ENCODE measurements around the gene CDK3.
A peak's percentile ranks its signal among the peaks of the same experiment; 100 is the strongest.
"Not testable (repeated sequence)": the region's sequence is repeated elsewhere in the genome, so short reads cannot be mapped to it uniquely, and the experiment has no call there.

CDK3 gene

DNA sequence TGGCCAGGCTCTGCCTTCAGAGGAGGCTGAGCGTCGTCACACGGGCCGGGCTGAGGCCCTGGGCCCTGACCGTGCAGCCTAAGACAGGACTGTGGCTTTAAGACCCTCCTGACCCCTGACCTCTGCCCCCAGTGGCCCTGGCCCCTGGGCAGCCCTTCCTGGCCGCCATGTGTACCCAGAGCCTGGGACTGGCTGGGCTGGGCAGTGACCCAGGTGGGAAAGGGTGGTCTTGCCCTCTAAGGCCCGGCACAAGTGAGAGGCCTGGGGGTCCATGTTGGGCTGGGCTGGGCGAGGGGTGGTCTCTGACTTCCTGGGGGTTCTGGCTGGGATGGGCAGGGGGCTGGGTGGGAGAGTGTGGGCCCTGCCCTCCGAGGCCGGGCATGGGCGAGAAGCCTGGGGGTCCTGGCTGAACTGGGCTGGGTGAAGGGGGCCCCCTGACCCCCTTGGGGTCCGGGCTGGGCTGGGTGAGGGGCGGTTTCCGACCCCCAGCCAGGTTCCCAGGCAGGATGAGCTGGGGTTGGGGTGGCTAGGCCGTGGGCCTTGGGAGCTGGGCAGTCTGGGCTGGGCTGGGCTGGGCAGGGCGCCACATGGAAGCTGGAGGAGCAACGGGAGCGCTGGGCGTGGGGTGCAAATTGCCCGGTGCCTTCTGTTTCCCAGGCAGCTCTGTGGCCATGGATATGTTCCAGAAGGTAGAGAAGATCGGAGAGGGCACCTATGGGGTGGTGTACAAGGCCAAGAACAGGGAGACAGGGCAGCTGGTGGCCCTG, at the start of gene CDK3:
CDK3 (plus strand) TSS at position 101 of the 767 bp plus-strand sequence; CDS start at position 672, 571 bp downstream.
- DNase-seq = no peak

DNA sequence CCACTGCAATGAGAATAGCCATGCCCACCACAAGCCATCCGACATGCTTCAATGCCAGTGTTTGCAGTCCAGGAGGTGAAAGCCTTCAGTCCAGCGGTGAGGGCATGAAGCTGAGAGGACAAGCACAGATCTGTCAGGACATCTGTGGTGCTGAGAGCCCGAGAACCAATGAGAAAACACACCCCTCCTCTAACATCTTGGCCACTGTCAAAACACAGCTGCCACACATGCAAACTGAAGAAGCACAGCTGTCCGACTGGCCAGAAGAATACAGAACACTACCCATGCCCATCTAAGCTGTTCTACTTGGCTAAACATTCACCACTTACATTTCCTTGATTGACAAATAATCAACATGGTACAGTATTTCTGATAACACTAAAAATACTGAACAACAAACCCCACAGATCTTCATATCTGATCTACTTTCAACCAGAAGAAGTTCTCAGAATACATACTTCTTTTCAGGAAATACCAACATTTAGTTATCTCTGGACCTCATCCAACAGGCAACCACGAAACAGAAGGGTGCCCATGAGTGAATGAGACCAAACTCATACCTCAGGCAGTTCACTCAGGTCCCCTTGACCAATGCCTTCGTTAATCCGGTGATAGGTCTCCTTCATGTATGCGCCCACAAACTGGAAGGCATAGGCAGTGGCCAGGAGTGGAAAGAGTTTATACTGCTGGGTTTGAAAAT, 49.6 kb upstream of the CDK3 start:
- peak; percentile 3 for DNase-seq

DNA sequence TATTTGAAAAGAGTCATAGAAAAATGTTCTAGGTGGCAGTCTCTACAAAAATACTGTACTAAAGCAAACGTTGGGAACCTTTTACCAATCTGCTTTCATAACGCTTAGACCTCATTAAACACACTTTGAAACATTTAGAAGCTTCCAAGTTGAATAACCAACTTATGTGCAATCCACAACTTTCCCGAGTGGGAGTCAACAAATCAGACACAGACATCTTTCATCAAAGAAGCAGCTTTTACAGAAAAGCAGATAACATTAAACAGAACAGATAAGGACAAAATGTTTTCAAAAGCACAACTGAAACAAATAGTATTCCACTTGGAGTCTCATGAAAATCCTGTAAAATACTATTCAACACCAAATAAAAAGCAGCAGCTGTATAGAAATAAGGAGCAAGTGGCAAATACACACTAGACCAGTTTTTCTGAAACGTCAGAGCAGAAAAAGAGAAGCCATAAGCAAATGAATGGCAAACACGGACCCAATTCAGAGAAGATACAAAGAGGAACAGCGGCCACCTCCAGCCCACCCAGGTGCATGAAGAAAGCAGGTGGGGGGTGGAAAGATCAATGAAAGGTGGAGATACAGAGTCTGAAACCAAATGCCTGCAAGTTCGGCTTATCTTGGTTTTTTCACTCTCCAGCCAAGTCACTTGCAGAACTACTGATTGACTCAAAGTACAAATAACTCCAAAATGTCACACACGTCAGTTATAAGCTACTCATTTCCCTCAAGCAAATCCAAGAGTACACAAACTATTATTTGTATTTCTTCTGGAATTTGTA, 41.4 kb upstream of the CDK3 start:
- no peak for DNase-seq

DNA sequence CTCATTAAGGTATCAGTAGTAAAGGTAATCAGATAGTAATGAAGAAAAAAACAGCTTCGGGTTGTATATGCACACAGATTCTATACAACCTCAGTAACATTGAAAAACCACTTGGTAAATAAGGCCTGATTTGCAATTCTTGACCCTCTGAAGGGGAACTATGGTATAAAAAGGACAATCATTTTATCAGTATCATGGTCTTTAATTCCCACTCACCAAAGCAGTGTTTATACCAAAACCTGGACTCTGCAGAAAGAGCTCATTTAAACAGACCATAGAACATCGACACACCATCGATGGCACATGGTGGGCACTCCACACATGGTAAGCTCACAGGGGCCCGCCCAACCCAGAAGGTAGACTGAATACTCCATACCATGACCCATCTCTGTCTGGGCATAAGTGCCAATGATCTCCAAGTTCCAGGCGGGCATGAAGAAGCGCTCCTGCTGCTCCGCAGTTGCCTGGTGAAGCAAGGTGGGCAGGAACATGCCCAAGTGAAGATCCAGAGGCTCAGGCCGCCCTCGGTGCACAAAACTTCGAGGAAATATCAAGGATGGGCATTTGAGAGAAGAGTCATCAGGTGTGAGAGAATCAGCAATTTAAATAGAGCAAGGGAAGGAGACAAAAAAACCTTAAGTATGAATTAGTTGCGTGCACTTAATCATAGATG, 40.7 kb upstream of the CDK3 start:
- no peak for DNase-seq

DNA sequence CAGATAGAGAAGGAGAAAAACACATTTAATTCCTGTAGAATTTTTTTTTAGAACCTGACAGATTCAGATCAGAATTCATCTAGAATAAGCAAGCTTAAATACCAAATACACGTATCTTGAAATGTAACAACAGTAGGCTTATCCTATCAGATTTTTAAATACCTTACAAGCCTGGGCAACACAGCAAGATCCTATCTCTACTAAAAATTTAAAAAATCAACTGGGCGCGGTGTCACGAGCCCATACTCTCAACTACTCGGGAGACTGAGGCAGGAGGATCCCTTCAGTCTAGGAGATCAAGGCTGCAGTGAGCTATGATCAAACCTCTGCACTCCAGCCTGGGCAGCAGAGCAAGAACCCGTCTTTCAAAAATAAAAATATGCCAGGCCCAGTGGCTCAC, 35.2 kb upstream of the CDK3 start:
- DNase-seq = no peak

DNA sequence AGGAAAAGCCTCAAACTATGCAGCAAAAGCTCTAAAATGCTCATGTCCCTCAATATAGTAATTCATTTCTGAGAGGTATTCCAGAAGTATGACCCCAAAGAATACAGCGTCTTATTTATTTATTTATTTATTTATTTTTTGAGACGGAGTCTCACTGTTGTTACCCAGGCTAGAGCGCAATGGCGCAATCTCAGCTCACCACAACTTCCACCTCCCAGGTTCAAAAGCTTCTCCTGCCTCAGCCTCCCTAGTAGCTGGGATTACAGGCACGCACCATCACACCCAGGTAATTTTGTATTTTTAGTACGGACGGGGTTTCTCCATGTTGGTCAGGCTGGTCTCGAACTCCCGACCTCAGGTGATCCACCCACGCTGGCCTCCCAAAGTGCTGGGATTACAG, 31.6 kb upstream of the CDK3 start:
- DNase-seq = not testable (repeated sequence)

DNA sequence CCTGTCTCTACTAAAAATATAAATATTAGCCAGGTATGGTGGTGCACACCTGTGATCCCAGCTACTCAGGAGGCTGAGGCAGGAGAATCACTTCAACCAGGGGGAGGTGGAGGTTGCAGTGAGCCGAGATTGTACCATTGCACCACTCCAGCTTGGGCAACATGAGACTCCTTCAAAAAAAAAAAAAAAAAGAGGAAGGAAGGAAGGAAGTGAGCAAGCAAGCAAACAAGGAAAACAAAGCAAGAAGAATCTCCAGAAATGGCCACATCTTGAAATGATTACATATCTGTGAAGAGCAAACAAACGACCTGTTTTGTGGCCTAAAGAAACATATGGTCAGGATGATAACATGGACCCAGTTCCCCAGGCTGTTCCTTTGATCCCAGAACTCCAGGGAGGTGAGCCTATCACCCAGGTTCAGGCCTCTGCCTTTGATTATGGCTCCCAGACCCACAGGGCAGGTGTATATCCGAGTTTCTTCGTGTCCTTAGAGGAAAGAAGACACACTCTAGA, 30.6 kb upstream of the CDK3 start:
- DNase-seq = no peak

DNA sequence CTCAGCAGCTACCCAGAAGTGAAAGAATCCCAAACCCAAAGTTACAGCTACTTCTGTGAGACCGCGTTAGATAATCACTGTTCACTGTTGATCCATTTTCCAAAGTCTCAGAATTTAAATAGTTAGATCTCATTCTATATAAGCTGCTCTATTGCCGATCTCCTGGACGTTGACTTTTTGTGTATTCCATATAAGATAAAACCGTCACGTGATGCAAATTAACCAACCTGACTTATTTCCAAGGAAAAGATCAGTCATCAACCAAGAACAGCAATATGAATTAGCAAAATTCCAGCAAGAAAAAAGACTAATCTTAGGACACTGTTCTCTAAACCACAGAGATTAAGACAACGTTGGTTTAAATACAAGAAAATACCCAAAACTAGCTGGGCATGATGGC, 30.0 kb upstream of the CDK3 start:
- DNase-seq = no peak

DNA sequence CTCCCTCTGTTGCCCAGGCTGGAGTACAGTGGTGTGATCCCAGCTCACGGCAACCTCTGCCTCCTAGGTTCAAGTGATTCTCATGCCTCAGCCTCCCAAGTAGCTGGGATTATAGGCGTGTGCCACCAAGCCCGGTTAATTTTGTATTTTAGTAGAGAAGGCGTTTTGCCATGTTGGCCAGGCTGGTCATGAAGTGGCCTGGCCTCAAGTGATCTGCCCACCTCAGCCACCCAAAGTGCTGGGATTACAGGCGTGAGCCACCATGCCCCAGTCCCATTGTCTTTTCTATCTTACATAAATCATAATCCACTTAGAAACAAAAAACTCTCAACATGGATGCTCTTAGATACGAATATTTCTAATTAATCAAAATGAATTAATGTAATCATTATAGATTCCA, 25.5 kb upstream of the CDK3 start:
- not testable (repeated sequence) for DNase-seq

DNA sequence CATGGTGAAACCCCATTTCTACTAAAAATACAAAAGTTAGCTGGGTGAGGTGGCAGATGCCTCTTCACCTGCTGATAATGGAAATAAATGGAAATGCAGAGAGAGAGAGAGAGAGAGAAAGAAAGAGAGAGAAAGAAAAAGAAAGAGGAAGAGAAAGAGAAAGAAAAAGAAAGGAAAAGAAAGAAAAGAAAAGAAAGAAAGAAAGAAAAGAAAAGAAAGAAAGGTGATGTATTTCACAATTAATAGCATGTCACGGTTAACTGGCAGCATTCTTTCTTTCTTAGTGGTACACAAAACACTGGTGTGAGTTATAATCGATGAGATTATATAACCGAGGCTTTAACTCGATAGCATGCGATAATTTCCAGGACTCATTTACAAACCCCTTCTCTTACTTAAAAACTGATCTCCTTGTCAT, 24.9 kb upstream of the CDK3 start:
- DNase-seq = no peak

DNA sequence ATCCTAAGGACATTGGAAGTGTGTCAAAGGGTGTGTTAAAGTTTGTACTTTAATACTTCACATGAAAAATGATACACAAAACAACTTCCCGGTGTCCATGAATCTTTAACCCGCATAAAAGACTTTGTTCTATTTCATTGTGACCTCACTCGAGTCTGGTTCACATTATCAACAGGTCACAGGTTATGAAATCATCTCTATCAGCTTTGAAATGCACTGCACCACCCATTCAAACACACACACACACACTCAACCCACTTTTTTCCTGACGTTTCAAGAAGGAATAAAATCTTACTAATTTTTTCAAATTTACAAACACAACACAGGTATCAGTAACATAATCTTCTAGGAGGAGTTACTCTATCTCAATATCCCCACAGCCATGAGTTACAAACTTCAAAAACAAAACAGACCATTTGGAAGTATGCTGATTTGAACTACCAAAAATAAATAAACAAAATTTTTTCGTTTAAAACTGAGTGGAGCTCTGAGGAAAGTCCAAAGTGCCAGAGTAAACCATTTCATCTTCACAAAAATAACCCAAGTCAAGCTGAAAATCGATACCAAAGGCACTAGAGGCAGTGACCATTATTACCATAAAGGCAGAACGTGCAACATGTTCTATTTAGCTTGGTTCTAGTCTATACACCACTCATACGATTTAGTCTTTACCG, 24.3 kb upstream of the CDK3 start:
- no peak for DNase-seq

DNA sequence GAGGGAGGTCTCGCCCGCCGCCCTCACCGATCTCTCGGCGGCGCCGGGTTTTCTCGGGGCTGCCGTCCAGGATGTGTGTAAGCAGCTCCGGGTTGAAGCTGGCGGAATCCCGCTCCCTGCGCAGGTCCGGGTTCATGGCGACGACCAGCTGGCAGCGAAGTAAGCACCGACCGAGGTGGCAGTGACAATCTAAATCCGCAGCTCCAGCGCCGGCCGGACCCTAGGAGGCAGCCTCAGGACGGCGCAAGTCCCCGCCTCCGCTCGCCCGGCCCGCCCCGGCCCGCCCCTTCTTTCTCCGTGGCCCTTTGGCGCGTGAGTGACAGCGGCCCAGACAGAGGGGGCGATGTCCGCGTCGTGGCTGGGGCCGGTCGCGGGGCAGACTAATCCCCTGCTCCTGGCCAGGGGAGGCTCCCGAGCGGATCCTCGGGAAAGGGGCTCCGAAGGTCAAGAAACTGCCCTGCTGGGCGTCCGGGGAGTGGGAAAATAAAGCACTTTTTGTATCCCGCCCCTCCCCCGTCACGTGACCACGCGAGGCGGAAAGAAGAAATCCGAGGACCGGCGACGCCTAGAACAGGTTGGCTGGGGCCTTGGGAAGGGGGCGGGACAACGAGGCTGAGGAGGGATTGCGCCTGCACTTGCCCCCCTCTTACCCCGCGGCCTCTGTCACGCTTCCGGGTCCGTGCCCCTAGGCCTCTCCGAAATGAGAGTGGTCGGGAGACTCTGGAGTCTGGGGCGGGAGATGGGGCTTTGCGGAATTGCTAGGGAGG, 21.5 kb upstream of the CDK3 start, which contains the start of the genes ACOX1 and TEN1:
ACOX1 (minus strand) TSS at position 229 of the 767 bp plus-strand sequence; CDS start at position 136, 93 bp downstream.
TEN1 (plus strand) TSS at position 303 of the 767 bp plus-strand sequence. CDS start 6,953 bp downstream, outside the sequence.
- DNase-seq = peak; percentile 95

DNA sequence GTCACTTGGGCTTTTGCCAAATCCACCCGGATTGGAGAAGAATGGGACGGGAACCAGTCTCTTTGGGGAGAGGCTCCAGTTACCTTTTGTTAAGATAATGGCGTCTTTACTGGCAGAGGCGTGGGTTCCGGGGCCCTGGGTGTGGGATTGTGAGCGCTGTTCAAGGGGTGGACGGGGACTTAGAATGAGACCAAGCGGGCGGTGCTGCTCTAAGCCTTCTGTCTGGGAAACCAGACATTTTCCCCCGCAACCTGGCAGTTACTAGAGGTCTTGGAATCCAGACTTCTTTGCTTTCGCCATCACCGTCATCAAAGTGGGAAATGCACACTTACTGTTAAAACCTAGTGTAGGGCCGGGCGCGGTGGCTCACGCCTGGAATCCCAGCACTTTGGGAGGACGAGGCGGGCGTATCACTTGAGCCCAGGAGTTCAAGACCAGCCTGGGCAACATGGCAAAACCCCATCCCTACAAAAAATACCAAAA, 20.9 kb upstream of the CDK3 start:
- no peak for DNase-seq

DNA sequence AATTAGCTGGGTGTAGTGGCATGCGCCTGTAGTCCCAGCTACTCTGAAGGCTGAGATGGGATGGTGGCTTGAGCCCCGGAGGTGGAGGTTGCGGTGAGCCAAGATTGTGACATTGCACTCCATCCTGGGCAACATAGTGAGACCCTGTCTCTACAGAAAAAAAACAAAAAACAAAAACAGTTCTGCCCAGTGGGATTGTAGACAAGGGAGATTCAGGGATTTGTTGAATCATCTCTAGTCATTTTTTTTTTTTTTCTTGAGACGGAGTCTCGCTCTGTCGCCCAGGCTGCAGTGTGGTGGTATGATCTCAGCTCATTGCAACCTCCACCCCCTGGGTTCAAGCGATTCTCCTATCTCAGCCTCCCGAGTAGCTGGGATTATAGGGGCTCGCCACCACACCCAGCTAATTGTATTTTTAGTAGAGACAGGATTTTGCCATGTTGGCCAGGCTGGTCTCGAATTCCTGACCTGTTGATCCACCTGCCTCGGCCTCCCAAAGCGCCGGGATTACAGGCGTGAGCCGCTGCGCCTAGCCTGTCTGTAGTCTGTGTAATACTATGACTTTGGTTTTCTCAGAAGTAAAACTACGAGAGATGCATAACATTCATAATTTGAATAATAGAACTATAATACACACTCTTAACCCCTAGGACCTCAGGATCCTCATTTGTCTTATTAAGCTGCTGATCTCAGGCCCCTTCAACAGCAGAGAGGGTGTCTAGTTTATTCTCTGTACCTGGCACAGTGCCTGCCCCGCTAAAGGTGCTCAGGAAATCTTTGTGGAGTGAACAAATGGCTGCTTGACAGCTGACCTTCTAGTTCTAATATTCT, 20.3 kb upstream of the CDK3 start:
- DNase-seq = no peak

DNA sequence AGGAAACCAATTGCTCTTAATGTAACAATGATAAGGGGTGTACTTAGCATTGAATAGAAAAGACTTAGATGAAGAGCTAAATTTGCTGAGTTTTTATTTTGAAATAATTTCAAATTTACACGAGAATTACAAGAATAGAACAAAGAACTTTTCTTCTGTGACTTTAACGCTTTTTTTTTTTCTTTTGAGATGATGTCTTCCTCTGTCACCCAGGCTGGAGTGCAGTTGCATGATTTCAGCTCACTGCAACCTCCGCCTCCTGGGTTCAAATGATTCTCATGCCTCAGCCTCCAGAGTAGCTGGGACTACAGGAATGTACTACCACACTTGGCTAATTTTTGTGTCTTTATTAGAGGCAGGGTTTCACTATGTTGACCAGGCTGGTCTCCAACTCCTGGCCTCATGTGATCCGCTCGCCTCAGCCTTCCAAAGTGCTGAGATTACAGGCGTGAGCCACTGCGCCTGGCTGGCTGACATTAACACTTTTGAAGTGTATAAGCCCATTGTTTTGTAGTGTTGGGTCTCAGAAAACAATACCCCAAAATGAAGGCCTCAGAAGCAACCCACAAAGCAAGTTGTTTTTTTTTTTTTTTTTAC, 19.5 kb upstream of the CDK3 start:
- DNase-seq = no peak

DNA sequence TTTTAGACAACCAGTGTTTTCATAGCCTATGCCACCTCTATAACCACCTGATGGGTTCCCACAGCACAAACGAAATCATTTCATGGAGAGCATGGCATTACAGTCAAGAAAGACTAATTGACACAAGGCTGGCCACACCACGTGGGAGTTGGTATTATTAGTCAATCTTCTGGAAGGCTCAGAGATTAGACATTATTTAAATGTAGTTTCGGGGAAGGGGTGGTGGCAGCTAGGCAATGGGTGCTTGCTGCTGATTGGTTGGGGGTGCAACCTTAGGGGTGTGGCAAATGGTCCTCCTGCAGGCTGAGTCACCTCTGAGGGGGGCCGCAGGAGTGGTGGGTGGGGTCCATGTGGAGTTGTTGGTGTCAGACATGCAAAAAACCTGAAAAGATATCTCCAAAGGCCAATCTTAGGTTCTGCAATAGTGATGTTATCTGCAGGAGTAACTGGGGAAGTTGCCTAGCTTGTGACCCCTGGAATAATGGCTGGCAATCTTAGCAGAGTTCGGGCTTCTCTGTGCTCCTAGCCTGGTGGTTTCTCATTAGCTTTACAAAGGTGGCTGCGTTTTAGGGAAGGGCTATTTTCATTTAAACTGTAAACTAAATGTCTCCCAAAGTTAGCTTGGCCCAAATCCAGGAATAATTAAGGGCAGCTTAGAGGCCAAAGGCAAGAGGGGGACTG, 17.0 kb upstream of the CDK3 start:
- no peak for DNase-seq

DNA sequence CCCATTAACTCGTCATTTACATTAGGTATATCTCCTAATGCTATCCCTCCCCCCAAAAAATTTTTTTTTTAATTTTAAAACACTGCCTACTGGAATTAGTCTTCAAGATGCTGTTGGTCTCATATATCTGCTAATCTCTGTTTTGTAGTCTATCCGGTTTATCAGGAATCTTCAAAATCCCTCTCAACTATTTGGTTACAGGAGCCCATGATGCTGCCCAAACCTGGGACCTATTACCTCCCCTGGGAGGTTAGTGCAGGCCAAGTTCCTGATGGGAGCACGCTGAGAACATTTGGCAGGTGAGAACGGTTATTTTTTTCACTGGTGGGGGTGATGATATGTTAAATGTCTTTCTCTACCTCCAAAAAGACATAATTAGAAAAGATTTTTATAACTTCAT, 14.7 kb upstream of the CDK3 start:
- no peak for DNase-seq

DNA sequence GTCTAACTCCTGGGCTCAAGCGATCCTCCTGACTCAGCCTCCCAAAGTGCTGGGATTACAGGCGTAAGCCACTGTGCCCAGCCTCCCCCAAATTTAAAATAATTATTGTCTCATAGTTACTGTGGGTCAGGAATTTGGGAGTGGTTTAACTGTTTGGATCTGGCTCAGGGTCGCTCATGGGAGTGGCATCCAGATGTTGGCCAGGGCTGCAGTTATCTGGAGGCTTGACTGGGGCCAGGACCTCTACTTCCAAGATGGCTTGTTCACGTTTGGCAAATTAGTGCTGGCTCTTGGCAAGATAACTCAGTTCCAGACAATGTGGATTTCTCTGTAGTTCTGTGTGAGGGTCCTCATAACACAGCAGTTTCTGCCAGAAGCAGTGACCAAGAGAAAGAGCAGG, 13.6 kb upstream of the CDK3 start:
- no peak for DNase-seq

DNA sequence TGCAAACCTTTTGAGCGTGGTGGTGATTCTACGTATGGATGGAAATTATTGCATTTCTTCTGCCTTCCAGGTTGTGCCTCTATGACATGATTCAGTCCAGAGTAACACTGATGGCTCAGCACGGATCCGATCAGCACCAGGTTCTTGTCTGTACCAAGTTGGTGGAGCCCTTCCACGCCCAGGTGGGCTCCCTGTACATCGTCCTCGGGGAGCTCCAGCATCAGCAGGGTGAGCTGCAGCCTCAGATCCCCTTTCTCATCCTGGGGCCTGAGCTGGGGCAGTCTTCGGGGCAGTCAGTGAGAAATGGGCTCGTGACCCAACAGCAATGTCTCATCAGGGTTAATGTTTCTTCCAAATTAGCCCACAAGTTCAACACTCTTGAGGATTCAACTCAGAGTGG, 9.3 kb upstream of the CDK3 start:
- DNase-seq = no peak

Data from midbrain (tissue), 1 donor.